H1 (cell line): ENCODE data around the gene ESRP2. TPM values are rescaled to one million over a fixed set of nuclear protein-coding genes. Genes with fewer than 3 reads are reported as not detected.

Experiments used
- CTCF ChIA-PET: fragments of 300-600 bp; sonication (Branson Sonifier 250); formaldehyde crosslinking; loops from one replicate; lab custom pipeline; 2021; ENCODE audit not compliant: partially characterized antibody; lab: Charles Lee
- POLR2A ChIA-PET: fragments of 300-600 bp; sonication (Branson Sonifier 250); formaldehyde crosslinking; loops from one replicate; lab custom pipeline; 2021; ENCODE audit warnings: inconsistent platforms; ENCODE audit not compliant: partially characterized antibody; lab: Charles Lee
- DNase-seq, 2 experiments: peaks; one replicate each; pipeline versions ENCODE4 v3.0.0 to v3.0.0-alpha.2; 2010 to 2022; ENCODE audit warnings: low spot score in 2 of 2, low read depth in 1 of 2, mixed read lengths in 1 of 2
- FAIRE-seq: peaks from 2 replicates; lab custom pipeline; 2011; peaks lifted over from hg19 to GRCh38; lab: Jason Lieb, UNC
- H2AFZ ChIP-seq: 2 replicates; pipeline ENCODE4 v1.8.1; 2012; ENCODE audit warnings: low read length, inconsistent platforms
- H2AK5ac ChIP-seq: 2 replicates; pipeline ENCODE4 v1.6.1; 2013; ENCODE audit warnings: low read depth, low read length
- H2BK120ac ChIP-seq: replicated peaks from 2 replicates; pipeline ENCODE3; 2013; ENCODE audit warnings: low read depth, low read length, inconsistent platforms
- H2BK12ac ChIP-seq: 2 replicates; pipeline ENCODE4 v1.6.1; 2013; ENCODE audit warnings: low read depth, low read length
- H2BK15ac ChIP-seq: 2 replicates; pipeline ENCODE4 v1.6.1; 2013; ENCODE audit warnings: low read length
- H2BK20ac ChIP-seq: 2 replicates; pipeline ENCODE4 v1.6.1; 2013; ENCODE audit warnings: low read length
- H2BK5ac ChIP-seq: 2 replicates; pipeline ENCODE4 v1.6.1; 2013; ENCODE audit warnings: low read depth, low read length
- H3K14ac ChIP-seq: 2 replicates; pipeline ENCODE4 v1.6.1; 2013; ENCODE audit warnings: inconsistent platforms; ENCODE audit not compliant: insufficient read length
- H3K18ac ChIP-seq: 2 replicates; pipeline ENCODE4 v1.6.1; 2013; ENCODE audit warnings: low read length; ENCODE audit errors: extremely low read depth
- H3K23ac ChIP-seq: 2 replicates; pipeline ENCODE4 v1.6.1; 2013; ENCODE audit warnings: inconsistent platforms; ENCODE audit not compliant: insufficient read length
- H3K23me2 ChIP-seq: 2 replicates; pipeline ENCODE4 v1.6.1; 2013; ENCODE audit warnings: low read depth, low read length
- H3K27ac ChIP-seq: 2 replicates; pipeline ENCODE4 v1.6.1; 2011; ENCODE audit warnings: low read depth, low read length, inconsistent platforms
- H3K27me3 ChIP-seq, 4 experiments: replicated peaks in 1 of 4; 1 replicate in 1 of 4; 2 replicates in 3 of 4; pipeline versions ENCODE4 v1.6.1 to v1.8.1; 2011 to 2013; ENCODE audit warnings: low read length in 3 of 4, mild to moderate bottlenecking in 3 of 4, inconsistent platforms in 2 of 4, mixed read lengths in 2 of 4, moderate library complexity in 1 of 4; ENCODE audit not compliant: control insufficient read depth in 3 of 4, insufficient read depth in 3 of 4; ENCODE audit errors: extremely low read depth in 1 of 4
- H3K36me3 ChIP-seq, 4 experiments: 2 replicates each; pipeline versions ENCODE4 v1.6.1 to v1.8.1; 2011 to 2013; ENCODE audit warnings: mild to moderate bottlenecking in 4 of 4, low read length in 3 of 4, moderate library complexity in 2 of 4, control low read depth in 1 of 4, inconsistent platforms in 1 of 4; ENCODE audit not compliant: insufficient read depth in 4 of 4, control insufficient read depth in 2 of 4
- H3K4ac ChIP-seq: replicated peaks from 2 replicates; pipeline ENCODE3; 2013; ENCODE audit warnings: low read length, low read depth, mixed read lengths, inconsistent platforms; ENCODE audit not compliant: insufficient read length
- H3K4me1 ChIP-seq, 4 experiments: replicated peaks in 1 of 4; 1 replicate in 1 of 4; 2 replicates in 3 of 4; pipeline versions ENCODE4 v1.6.1 to v1.8.1; 2011 to 2013; ENCODE audit warnings: low read length in 3 of 4, inconsistent platforms in 2 of 4, mixed read lengths in 1 of 4; ENCODE audit not compliant: insufficient read depth in 4 of 4, control insufficient read depth in 3 of 4
- H3K4me2 ChIP-seq, 2 experiments: 2 replicates each; pipeline versions ENCODE4 v1.6.1 to v1.8.1; 2011 to 2013; ENCODE audit warnings: low read depth in 2 of 2, low read length in 2 of 2, control low read depth in 1 of 2, inconsistent platforms in 1 of 2, mild to moderate bottlenecking in 1 of 2; ENCODE audit not compliant: insufficient read depth in 1 of 2
- H3K4me3 ChIP-seq, 4 experiments: fragments of 200-600, 300-600 bp in 1 of 4; sonication (generic), shearing (Covaris generic), sonication (Bioruptor Twin) in 1 of 4; 2 replicates each; pipeline versions ENCODE4 v1.5.1 to v1.8.1; 2011 to 2016; ENCODE audit warnings: low read length in 4 of 4, low read depth in 3 of 4, control low read depth in 2 of 4, inconsistent platforms in 2 of 4, mild to moderate bottlenecking in 2 of 4, mixed read lengths in 1 of 4, moderate library complexity in 1 of 4; ENCODE audit not compliant: insufficient read depth in 2 of 4; ENCODE audit errors: extremely low read depth in 1 of 4
- H3K56ac ChIP-seq: replicated peaks from 2 replicates; pipeline ENCODE3; 2013; ENCODE audit warnings: low read depth, mild to moderate bottlenecking, mixed read lengths, low read length, inconsistent platforms; ENCODE audit not compliant: insufficient read length
- H3K79me1 ChIP-seq: 2 replicates; pipeline ENCODE4 v1.6.1; 2013; ENCODE audit warnings: low read depth, low read length, control low read depth
- H3K79me2 ChIP-seq, 2 experiments: 2 replicates each; pipeline versions ENCODE4 v1.6.1 to v1.8.1; 2012 to 2013; ENCODE audit warnings: low read length in 2 of 2, mild to moderate bottlenecking in 2 of 2, inconsistent platforms in 1 of 2; ENCODE audit not compliant: insufficient read depth in 2 of 2, control insufficient read depth in 1 of 2
- H3K9ac ChIP-seq, 4 experiments: replicated peaks in 1 of 4; 1 replicate in 1 of 4; 2 replicates in 3 of 4; pipeline versions ENCODE4 v1.6.1 to v1.8.1; 2011 to 2013; ENCODE audit warnings: low read depth in 3 of 4, low read length in 3 of 4, control low read depth in 2 of 4, mild to moderate bottlenecking in 2 of 4, moderate library complexity in 2 of 4, inconsistent platforms in 1 of 4; ENCODE audit errors: extremely low read depth in 1 of 4
- H3K9me3 ChIP-seq, 2 experiments: 2 replicates each; pipeline versions ENCODE4 v1.6.1 to v1.8.1; 2012 to 2013; ENCODE audit warnings: mild to moderate bottlenecking in 2 of 2, moderate library complexity in 2 of 2, control low read depth in 1 of 2, inconsistent platforms in 1 of 2, low read depth in 1 of 2, low read length in 1 of 2, mixed read lengths in 1 of 2; ENCODE audit not compliant: insufficient read depth in 2 of 2
- H4K20me1 ChIP-seq, 2 experiments: replicated peaks in 1 of 2; 2 replicates each; pipeline versions ENCODE3 to v1.8.1; 2011 to 2013; ENCODE audit warnings: inconsistent platforms in 2 of 2, low read length in 2 of 2, mild to moderate bottlenecking in 1 of 2; ENCODE audit not compliant: insufficient read depth in 2 of 2, control insufficient read depth in 1 of 2
- H4K5ac ChIP-seq: 2 replicates; pipeline ENCODE4 v1.6.1; 2013; ENCODE audit warnings: low read length, low read depth, mixed read lengths, inconsistent platforms; ENCODE audit not compliant: insufficient read length
- H4K8ac ChIP-seq: 2 replicates; pipeline ENCODE4 v1.8.0; 2013; ENCODE audit warnings: mild to moderate bottlenecking, moderate library complexity, low read length, inconsistent platforms; ENCODE audit not compliant: insufficient read depth; ENCODE audit errors: extremely low read depth
- H4K91ac ChIP-seq: replicated peaks from 2 replicates; pipeline ENCODE3; 2013; ENCODE audit warnings: low read length, mixed read lengths, inconsistent platforms; ENCODE audit not compliant: insufficient read length
- CREB1 ChIP-seq: IDR thresholded peaks from 2 replicates; pipeline ENCODE4 v1.6.1; 2012; ENCODE audit warnings: inconsistent platforms
- E2F6 ChIP-seq: IDR thresholded peaks from 2 replicates; pipeline ENCODE4 v1.6.1; 2012; ENCODE audit warnings: inconsistent platforms
- EGR1 ChIP-seq: IDR thresholded peaks from 2 replicates; pipeline ENCODE4 v1.6.1; 2011; ENCODE audit warnings: low read depth, low read length, borderline replicate concordance
- JUN ChIP-seq: IDR thresholded peaks from 2 replicates; pipeline ENCODE4 v1.6.1; 2011; ENCODE audit warnings: low read depth, mild to moderate bottlenecking, improper control_type of control experiment, low read length
- RBBP5 ChIP-seq: IDR thresholded peaks from 2 replicates; pipeline ENCODE4 v1.7.1; 2012; ENCODE audit warnings: low read depth, mild to moderate bottlenecking, inconsistent platforms, low read length, moderate library complexity, borderline replicate concordance
- SIRT6 ChIP-seq: IDR thresholded peaks from one replicate; pipeline ENCODE4 v1.7.1; 2012; ENCODE audit warnings: low read length, inconsistent platforms
- SP1 ChIP-seq: IDR thresholded peaks from 2 replicates; pipeline ENCODE4 v1.6.1; 2011; ENCODE audit warnings: low read depth, low read length
- TAF1 ChIP-seq: IDR thresholded peaks from 2 replicates; pipeline ENCODE4 v1.6.1; 2011; ENCODE audit warnings: mild to moderate bottlenecking, low read depth, low read length
- TAF7 ChIP-seq: optimal IDR thresholded peaks from 2 replicates; pipeline ENCODE3; 2011; ENCODE audit warnings: low read depth, mild to moderate bottlenecking, inconsistent platforms, low read length, moderate library complexity, borderline replicate concordance
- TBP ChIP-seq: IDR thresholded peaks from 2 replicates; pipeline ENCODE4 v1.6.1; 2011; ENCODE audit warnings: low read depth, low read length, improper control_type of control experiment
- WGBS, 2 experiments: shearing (Covaris generic) in 1 of 2; methylation state at CpG; one replicate each; pipeline versions ENCODE4 v1.1.6 to v1.1.7; 2013 to 2015; ENCODE audit warnings: low lambda C conversion rate in 2 of 2, mixed read lengths in 2 of 2, inconsistent platforms in 1 of 2, low coverage in 1 of 2, missing lambda C conversion rate in 1 of 2; ENCODE audit not compliant: insufficient replicate concordance in 2 of 2, insufficient coverage in 1 of 2, insufficient read length in 1 of 2; ENCODE audit errors: extremely low coverage in 1 of 2, missing lambda C conversion rate in 1 of 2; 5-methylcytosine and 5-hydroxymethylcytosine counted together
- polyA plus RNA-seq, 7 experiments: library from polyadenylated mRNA; depleted of rRNA in 3 of 7; stranded (reverse) in 5 of 7; unstranded in 2 of 7; fragments of >200 nt in 5 of 7; fragments of 200-250 nt in 2 of 7; gene quantifications; 1 replicate in 5 of 7; 2 replicates in 1 of 7; 4 replicates in 1 of 7; pipeline versions ENCODE4 v1.2.1 to v1.2.3, GENCODE V29; 2011 to 2013; ENCODE audit warnings: missing spikeins in 2 of 7, mixed read lengths in 2 of 7
- total RNA-seq: library from RNA; stranded (reverse); fragmentation: NEBNext Ultra II Directional; extraction: Animal tissue kit (Norgen Biotek cat#: 25700); gene quantifications from 2 replicates; pipeline ENCODE4 v1.2.1, GENCODE V29; 2021

The ESRP2 gene
- total and polyA plus RNA-seq, 2 of the 8 experiments (the other 6 are each of a cell fraction or from before 2014, with no cell fraction given), result 35.1 to 45.8 TPM

GRCh38 chr16:68273459-68273858, 37.5 kb upstream of the ESRP2 start:
- CTCF ChIA-PET, result interaction anchor here (1.1 to 8.5 kb wide), 8 partner anchors 10 to 56 kb away, joined by 4 to 63 read pairs (median 7); partner anchors contain the start of gene SLC7A6

More at GRCh38 chr16:68273459-68273858, 37.5 kb upstream of the ESRP2 start:
- no peak overlapping the region for H3K23ac ChIP-seq
- peaks cover 12% of the 10 kb centered on the region for H3K79me1 ChIP-seq
- no peak overlapping the region for H3K4me3 ChIP-seq
- no peak for FAIRE-seq
- no peak overlapping the region for H4K8ac ChIP-seq
- no peak overlapping the region for H3K9ac ChIP-seq
- H3K36me3 ChIP-seq, result peaks cover 0 to 2% (median 0%) of the 10 kb centered on the region in 4 experiments; a peak in 2 of 8 replicates
- 88% methylated on average over 5 of the region's 5 CpGs; no CpG with 5 or more reads in 1 of the 2 experiments for WGBS, 2 experiments
- H3K9me3 ChIP-seq, result no peaks in the 10 kb centered on the region
- H4K20me1 ChIP-seq, result no peaks in the 10 kb centered on the region
- H2AK5ac ChIP-seq, result no peak overlapping the region
- no peak overlapping the region for H2BK12ac ChIP-seq
- no peak for DNase-seq
- no peak overlapping the region for H3K14ac ChIP-seq
- H2BK120ac ChIP-seq, result no peak overlapping the region
- no peaks in the 10 kb centered on the region for H3K4me1 ChIP-seq
- no peak overlapping the region for H3K27ac ChIP-seq
- no peak for TF ChIP-seq JUN
- TF ChIP-seq TAF7, result no peak
- TF ChIP-seq RBBP5, result no peak
- no peak for TF ChIP-seq TBP
- no peak for TF ChIP-seq TAF1
- no peak for TF ChIP-seq CREB1
- TF ChIP-seq SIRT6, result no peak
- no peak for TF ChIP-seq E2F6
- no peak for TF ChIP-seq EGR1
- TF ChIP-seq SP1, result no peak
- no peak overlapping the region for H3K18ac ChIP-seq
- POLR2A ChIA-PET, result interaction anchor here (1.1 to 1.5 kb wide), 2 partner anchors 22 to 37 kb away, joined by 3 to 5 read pairs; partner anchors contain the start of gene ESRP2
- H3K23me2 ChIP-seq, result no peaks in the 10 kb centered on the region
- H2AFZ ChIP-seq, result no peak overlapping the region
- no peak overlapping the region for H2BK15ac ChIP-seq
- no peak overlapping the region for H4K5ac ChIP-seq
- H3K4me2 ChIP-seq, result no peak overlapping the region
- H3K4ac ChIP-seq, result no peak overlapping the region
- H3K79me2 ChIP-seq, result peaks cover 0 to 20% of the 10 kb centered on the region in 2 experiments; a peak in 2 of 4 replicates
- H2BK5ac ChIP-seq, result no peak overlapping the region
- H3K27me3 ChIP-seq, result no peaks in the 10 kb centered on the region
- H3K56ac ChIP-seq, result no peak overlapping the region
- no peak overlapping the region for H2BK20ac ChIP-seq
- H4K91ac ChIP-seq, result no peak overlapping the region
